Measurements from ENCODE around the gene ARHGAP15. TPM values are rescaled to one million over a fixed set of nuclear protein-coding genes. Genes with fewer than 3 reads are reported as not detected.

Gene ARHGAP15
- total and polyA plus RNA-seq, 9 donors: 1.5 to 10.0 (median 2.6) TPM

DNA sequence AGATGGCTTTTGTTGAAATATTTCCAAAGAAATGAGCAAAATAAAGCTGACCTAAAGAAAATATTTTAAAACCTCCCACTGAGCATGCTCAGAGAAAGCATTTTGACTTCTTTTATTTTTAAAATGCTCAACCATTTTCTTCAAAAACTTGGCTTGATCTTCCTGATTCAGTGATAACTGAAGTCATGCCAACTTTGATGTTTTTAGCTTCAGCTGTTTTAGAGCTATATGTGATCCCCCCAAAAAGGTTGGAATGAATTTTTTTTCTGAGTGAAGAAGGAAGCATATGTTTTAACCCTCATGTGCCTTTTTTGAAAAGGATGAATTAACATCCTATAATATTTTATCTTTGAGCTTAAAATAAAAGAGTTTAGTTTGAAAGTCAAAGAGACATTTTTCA is 612.0 kb downstream of the ARHGAP15 start:
- no peaks in the 10 kb centered on the region for H3K9me3 ChIP-seq
- H3K27me3 ChIP-seq: no peaks in the 10 kb centered on the region
- no peaks in the 10 kb centered on the region for H3K4me1 ChIP-seq (ENCODE audit: insufficient read depth)
- TF ChIP-seq POLR2A (IDR thresholded peaks at IDR 0.05) (no peak), EP300 (IDR thresholded peaks at IDR 0.05) (no peak)
- TF ChIP-seq, protein P1, sequence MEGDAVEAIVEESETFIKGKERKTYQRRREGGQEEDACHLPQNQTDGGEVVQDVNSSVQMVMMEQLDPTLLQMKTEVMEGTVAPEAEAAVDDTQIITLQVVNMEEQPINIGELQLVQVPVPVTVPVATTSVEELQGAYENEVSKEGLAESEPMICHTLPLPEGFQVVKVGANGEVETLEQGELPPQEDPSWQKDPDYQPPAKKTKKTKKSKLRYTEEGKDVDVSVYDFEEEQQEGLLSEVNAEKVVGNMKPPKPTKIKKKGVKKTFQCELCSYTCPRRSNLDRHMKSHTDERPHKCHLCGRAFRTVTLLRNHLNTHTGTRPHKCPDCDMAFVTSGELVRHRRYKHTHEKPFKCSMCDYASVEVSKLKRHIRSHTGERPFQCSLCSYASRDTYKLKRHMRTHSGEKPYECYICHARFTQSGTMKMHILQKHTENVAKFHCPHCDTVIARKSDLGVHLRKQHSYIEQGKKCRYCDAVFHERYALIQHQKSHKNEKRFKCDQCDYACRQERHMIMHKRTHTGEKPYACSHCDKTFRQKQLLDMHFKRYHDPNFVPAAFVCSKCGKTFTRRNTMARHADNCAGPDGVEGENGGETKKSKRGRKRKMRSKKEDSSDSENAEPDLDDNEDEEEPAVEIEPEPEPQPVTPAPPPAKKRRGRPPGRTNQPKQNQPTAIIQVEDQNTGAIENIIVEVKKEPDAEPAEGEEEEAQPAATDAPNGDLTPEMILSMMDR (IDR thresholded peaks at IDR 0.05): no peak
- H3K4me3 ChIP-seq: no peak overlapping the region
- no peak for DNase-seq
- H3K36me3 ChIP-seq: no peaks in the 10 kb centered on the region
- no peak overlapping the region for H3K27ac ChIP-seq
- intact Hi-C loops (cut with DNase I): no loop called here

DNA sequence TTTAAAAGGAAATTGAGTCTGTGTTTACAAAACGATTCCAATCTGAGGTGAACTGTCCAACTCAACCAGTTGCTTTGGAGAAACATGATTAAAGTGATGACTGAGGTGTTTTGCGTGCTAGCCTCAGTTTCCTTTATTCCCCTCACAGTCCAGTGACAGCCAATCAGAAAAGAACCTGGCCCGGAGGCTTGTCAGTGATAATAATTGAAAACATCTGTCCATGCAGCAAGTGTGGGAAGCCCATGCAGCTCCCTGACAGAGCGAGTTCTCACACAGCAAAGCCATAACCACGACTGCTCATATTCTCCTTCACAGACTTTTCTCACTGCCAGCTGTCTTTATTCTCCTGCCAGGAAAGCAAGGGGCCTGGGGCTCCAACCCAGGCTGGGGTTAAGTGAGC is 613.4 kb downstream of the ARHGAP15 start:
- Histone ChIP-seq H3K27me3 (no peaks in the 10 kb centered on the region), H3K4me1 (ENCODE audit: insufficient read depth) (no peaks in the 10 kb centered on the region), H3K27ac (no peak overlapping the region), H3K36me3 (no peaks in the 10 kb centered on the region), H3K9me3 (no peaks in the 10 kb centered on the region), H3K4me3 (no peak overlapping the region)
- intact Hi-C loops (cut with DNase I): no loop called here
- no peak for DNase-seq
- 67 to 73% (median 71%) methylated on average over 5 of the region's 5 CpGs for WGBS, 3 donors
- TF ChIP-seq POLR2A (IDR thresholded peaks at IDR 0.05) (no peak), EP300 (IDR thresholded peaks at IDR 0.05) (no peak)
- TF ChIP-seq, protein P1 (IDR thresholded peaks at IDR 0.05): no peak

DNA sequence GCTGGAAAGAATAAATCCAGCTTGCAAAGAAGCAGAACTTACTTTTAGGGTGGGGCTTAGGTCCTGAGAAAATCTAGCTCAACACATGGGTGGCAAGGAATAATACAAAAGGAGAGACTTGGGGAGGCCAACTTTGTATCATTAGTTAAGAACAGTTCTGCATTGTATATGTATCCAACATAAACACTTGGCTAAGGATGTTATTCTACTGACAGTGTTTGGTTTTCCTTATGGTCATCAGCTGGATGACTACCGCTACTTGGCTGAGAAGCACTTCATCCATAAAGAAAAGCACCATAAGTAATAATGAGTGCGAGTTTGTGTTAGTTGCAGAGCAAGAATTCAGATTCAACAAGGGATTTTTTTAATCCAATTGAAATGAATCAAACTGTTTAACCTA is 614.9 kb downstream of the ARHGAP15 start:
- intact Hi-C loops (cut with DNase I): no loop called here
- no peak for DNase-seq
- Histone ChIP-seq H3K9me3 (no peaks in the 10 kb centered on the region), H3K4me1 (ENCODE audit: insufficient read depth) (no peaks in the 10 kb centered on the region), H3K27ac (no peak overlapping the region), H3K27me3 (no peaks in the 10 kb centered on the region), H3K4me3 (no peak overlapping the region), H3K36me3 (no peaks in the 10 kb centered on the region)
- WGBS, 3 donors: 96 to 99% (median 97%) methylated on average over 2 of the region's 2 CpGs
- no peak for TF ChIP-seq EP300 (IDR thresholded peaks at IDR 0.05)
- TF ChIP-seq, protein P1 (IDR thresholded peaks at IDR 0.05): no peak

DNA sequence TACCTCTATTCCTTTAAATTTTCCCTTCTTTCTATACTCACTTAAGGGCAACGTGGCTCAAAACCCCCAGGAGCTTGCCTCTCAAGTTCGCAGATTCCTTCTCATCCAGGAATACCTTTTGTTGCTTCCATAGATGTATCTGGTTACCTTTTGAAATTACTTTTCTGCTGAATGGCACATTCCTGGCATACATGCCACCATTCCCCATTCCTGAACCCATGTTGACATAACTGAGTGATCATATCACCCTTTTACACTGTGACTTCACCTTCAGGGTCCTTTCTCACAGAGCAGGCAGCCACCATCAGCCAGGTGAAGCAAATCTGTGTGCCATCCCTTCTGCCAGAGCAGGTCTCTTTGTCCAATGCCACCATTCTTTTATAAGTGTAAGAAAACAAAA is 615.8 kb downstream of the ARHGAP15 start:
- no peaks in the 10 kb centered on the region for H3K27me3 ChIP-seq
- no peak overlapping the region for H3K4me3 ChIP-seq
- no peaks in the 10 kb centered on the region for H3K36me3 ChIP-seq
- no peak overlapping the region for H3K27ac ChIP-seq
- no peak for TF ChIP-seq POLR2A (IDR thresholded peaks at IDR 0.05)
- TF ChIP-seq, protein P1 (IDR thresholded peaks at IDR 0.05): no peak
- no peak for TF ChIP-seq EP300 (IDR thresholded peaks at IDR 0.05)
- H3K4me1 ChIP-seq (ENCODE audit: insufficient read depth): no peaks in the 10 kb centered on the region
- intact Hi-C loops (cut with DNase I): loop anchor here in 1 of 4 donors (5.0 kb wide), 1 partner anchor 1062 kb away; no protein-coding TSS in a partner anchor
- H3K9me3 ChIP-seq: no peaks in the 10 kb centered on the region
- no peak for DNase-seq
- 93 to 95% (median 94%) methylated on average over 2 of the region's 2 CpGs for WGBS, 3 donors

DNA sequence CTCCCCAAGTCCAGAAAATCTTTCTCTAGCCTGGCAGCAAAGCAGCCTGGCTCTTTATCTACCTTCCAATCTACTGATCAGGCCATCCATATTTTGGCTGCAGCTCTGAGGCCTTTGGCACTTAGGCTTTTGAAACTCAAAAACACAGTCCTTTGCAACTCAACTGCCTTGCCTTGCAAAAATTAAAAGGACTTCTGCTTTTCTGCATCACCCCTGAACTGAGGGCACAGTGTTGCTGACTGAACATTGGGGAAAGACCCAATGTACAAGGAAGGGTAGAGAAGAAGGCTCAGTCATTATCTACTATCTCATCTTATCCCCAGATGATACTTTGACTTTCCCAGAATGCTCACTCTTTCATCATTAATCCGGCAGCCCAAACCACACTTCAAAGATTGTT is 625.5 kb downstream of the ARHGAP15 start:
- no peak for DNase-seq
- TF ChIP-seq, protein P1 (IDR thresholded peaks at IDR 0.05): no peak
- TF ChIP-seq POLR2A (IDR thresholded peaks at IDR 0.05) (no peak), EP300 (IDR thresholded peaks at IDR 0.05) (no peak)
- intact Hi-C loops (cut with DNase I): no loop called here
- Histone ChIP-seq H3K9me3 (no peaks in the 10 kb centered on the region), H3K27me3 (no peaks in the 10 kb centered on the region), H3K36me3 (no peaks in the 10 kb centered on the region), H3K4me1 (ENCODE audit: insufficient read depth) (no peaks in the 10 kb centered on the region), H3K27ac (no peak overlapping the region), H3K4me3 (no peak overlapping the region)
- 86 to 89% (median 89%) methylated on average over 1 of the region's 1 CpG for WGBS, 3 donors
